HEK293T (cell line): ENCODE measurements around the gene UBE3B.

Experiments used
- ARNT ChIP-seq: fragments of 450-650 bp; IDR thresholded peaks from 2 replicates; pipeline ENCODE4 v1.6.1; 2017; ENCODE audit warnings: mild to moderate bottlenecking
- BHLHE40 ChIP-seq: fragments of 450-650 bp; IDR thresholded peaks from 2 replicates; pipeline ENCODE4 v1.6.1; 2016; ENCODE audit warnings: mild to moderate bottlenecking, moderate library complexity, borderline replicate concordance
- CTBP1 ChIP-seq: fragments of 450-650 bp; IDR thresholded peaks from 2 replicates; pipeline ENCODE4 v1.6.1; 2016; ENCODE audit warnings: borderline replicate concordance
- ELF4 ChIP-seq: fragments of 450-650 bp; IDR thresholded peaks from 2 replicates; pipeline ENCODE4 v1.6.1; 2017; ENCODE audit warnings: antibody characterized with exemption
- FOXA1 ChIP-seq: fragments of 450-650 bp; IDR thresholded peaks from 2 replicates; pipeline ENCODE4 v1.6.1; 2016; ENCODE audit warnings: mild to moderate bottlenecking
- FOXM1 ChIP-seq: fragments of 450-650 bp; IDR thresholded peaks from 2 replicates; pipeline ENCODE4 v1.6.1; 2017; ENCODE audit warnings: mild to moderate bottlenecking, borderline replicate concordance
- L3MBTL2 ChIP-seq: fragments of 450-650 bp; conservative IDR thresholded peaks from 2 replicates; pipeline ENCODE4 v1.6.1; 2016; ENCODE audit warnings: mild to moderate bottlenecking
- NFRKB ChIP-seq: fragments of 450-650 bp; IDR thresholded peaks from 2 replicates; pipeline ENCODE4 v1.6.1; 2016; ENCODE audit warnings: mild to moderate bottlenecking, moderate library complexity
- SP1 ChIP-seq: fragments of 450-650 bp; IDR thresholded peaks from 2 replicates; pipeline ENCODE4 v1.6.1; 2017
- TARDBP ChIP-seq: fragments of 450-650 bp; IDR thresholded peaks from 2 replicates; pipeline ENCODE4 v1.6.1; 2016
- ZNF384 ChIP-seq: fragments of 450-650 bp; IDR thresholded peaks from 2 replicates; pipeline ENCODE4 v1.6.1; 2016

GRCh38 chr12:109475993-109476806 lies 1.2 kb upstream of the UBE3B start:
- TF ChIP-seq BHLHE40 (no peak), SP1 (no peak), NFRKB (no peak), CTBP1 (no peak), TARDBP (no peak), ARNT (no peak), ZNF384 (no peak), L3MBTL2 (no peak), FOXA1 (no peak), FOXM1 (no peak), ELF4 (no peak)
